ENCODE data around the gene MROH8. TPM values are rescaled to one million over a fixed set of nuclear protein-coding genes. Genes with fewer than 3 reads are reported as not detected.

Gene MROH8
- total RNA-seq, 2 donors from 2014 or later, result 3.8 to 5.8 TPM

DNA sequence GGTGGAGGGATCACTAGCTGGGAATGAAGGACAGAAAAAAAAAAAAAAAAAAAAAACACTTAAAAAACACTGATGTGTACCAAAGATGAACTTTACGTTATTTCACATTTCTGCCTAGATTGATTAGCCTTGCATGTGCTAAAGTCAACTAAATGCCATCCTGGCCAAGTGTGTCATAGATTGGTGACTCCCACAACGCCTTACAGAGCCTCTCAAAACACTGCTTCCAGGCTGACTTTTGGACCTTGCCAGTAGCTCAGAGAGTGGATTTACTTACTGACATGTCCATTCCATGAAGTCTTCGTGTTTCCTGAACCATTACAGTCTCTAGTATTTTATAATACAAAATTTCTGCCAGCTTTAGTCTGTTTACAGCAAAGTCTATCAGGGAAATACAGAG lies 124.1 kb downstream of the MROH8 start:
- Histone ChIP-seq H3K27me3 (no peaks in the 10 kb centered on the region), H3K9me3 (no peaks in the 10 kb centered on the region), H3K4me1 (no peaks in the 10 kb centered on the region), H3K27ac (no peak overlapping the region), H3K36me3 (peaks cover 27% of the 10 kb centered on the region), H3K4me3 (no peak overlapping the region)
- no peak for TF ChIP-seq CTCF (IDR thresholded peaks at IDR 0.05)
- DNase-seq (ENCODE audit: low spot score), result no peak

DNA sequence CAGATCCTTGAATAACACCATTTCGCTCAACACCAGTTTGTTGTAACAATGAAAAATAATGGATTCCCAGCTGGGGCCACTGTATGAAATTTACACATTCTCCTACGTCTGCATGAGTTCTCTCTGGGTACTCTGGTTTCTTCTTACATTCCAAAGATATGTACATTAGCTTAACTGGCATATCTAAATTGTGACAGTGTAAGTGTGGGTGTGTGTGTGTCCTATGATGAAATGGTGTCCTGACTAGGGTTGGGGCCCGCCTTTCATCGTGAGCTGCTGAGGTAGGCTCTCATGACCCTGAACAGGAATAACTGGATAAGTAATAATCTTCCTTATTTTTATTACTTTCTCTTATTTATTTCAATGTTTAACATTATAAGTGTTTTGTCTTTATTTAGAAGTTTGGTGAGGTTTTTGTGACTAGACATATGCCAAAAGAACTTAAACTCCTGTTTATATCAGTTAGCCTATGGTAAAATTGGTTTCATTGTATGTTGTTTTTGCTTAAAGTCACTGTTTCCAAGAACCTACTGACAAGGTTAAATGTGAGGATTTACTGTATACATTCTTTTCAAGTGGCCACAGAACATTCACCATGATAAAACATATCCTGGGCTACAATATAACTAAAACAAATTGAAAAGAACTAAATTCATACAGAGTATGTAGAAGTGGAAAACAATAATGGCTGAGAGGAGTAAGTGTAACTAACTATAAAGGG lies 126.0 kb downstream of the MROH8 start:
- Histone ChIP-seq H3K4me1 (no peaks in the 10 kb centered on the region), H3K36me3 (peaks cover 15% of the 10 kb centered on the region), H3K4me3 (no peak overlapping the region), H3K27ac (no peak overlapping the region), H3K27me3 (no peaks in the 10 kb centered on the region), H3K9me3 (no peaks in the 10 kb centered on the region)
- no peak for DNase-seq (ENCODE audit: low spot score)
- no peak for TF ChIP-seq CTCF (IDR thresholded peaks at IDR 0.05)

Other genes starting within 250 kb of the MROH8 start
- gene SAMHD1, start 227.8 kb downstream of the MROH8 start, total RNA-seq, result 100 to 1,000 TPM in 1 of 2 donors, 10 to 100 TPM in 1; 87.2 to 144 TPM
- 1 to 10 TPM; 2.1 to 2.4 TPM for gene RBL1, start 83.6 kb downstream of the MROH8 start, total RNA-seq
- 100 to 1,000 TPM; 126 to 129 TPM for gene RPN2, start 218 bp downstream of the MROH8 start, total RNA-seq
- 1 to 10 TPM; 1.5 to 3.6 TPM for gene GHRH, start 82.3 kb upstream of the MROH8 start, total RNA-seq
- gene MANBAL, start 110.1 kb upstream of the MROH8 start, total RNA-seq, result 10 to 100 TPM; 13.1 to 17.8 TPM
- gene SRC, start 166.6 kb upstream of the MROH8 start, total RNA-seq, result 10 to 100 TPM in 1 of 2 donors, 1 to 10 TPM in 1; 6.9 to 14.3 TPM

Data from right atrium auricular region (tissue), 2 donors.